IMR-90 (cell line): ENCODE data around the gene PCYOX1L. TPM values are rescaled to one million over a fixed set of nuclear protein-coding genes. Genes with fewer than 3 reads are reported as not detected.
A peak's percentile ranks its signal among the peaks of the same experiment; 100 is the strongest.

Source experiments
- ATAC-seq: fragments of 200-7000 bp; cut with Tn5 transposase; 2 replicates; pipeline ENCODE4 v1.9.1; 2020; ENCODE audit warnings: low read depth, mild to moderate bottlenecking, moderate library complexity
- BruUV-seq: library from RNA; stranded (reverse); fragments of 400-500 nt; replicated peaks from 2 replicates; lab custom pipeline; 2021; lab: Mats Ljungman, UMichigan
- CTCF ChIA-PET: fragments of 300-600 bp; formaldehyde crosslinking; extraction: SDS; loops from one replicate; lab custom pipeline; 2021; ENCODE audit warnings: antibody characterized with exemption; lab: Yijun Ruan, JAX
- POLR2A ChIA-PET: fragments of 300-600 bp; sonication (Branson Sonifier 250); formaldehyde crosslinking; loops from one replicate; lab custom pipeline; 2022; ENCODE audit warnings: antibody characterized with exemption; ENCODE audit not compliant: unreplicated experiment; lab: Charles Lee
- DNase-seq: peaks from one replicate; pipeline ENCODE4 v3.0.0; 2013
- H2AFZ ChIP-seq: replicated peaks from 2 replicates; pipeline ENCODE3; 2013; ENCODE audit warnings: low read length, mild to moderate bottlenecking; ENCODE audit not compliant: poor library complexity
- H2AK5ac ChIP-seq: 2 replicates; pipeline ENCODE4 v1.6.1; 2013; ENCODE audit warnings: low read depth, low read length, inconsistent platforms
- H2AK9ac ChIP-seq: replicated peaks from 2 replicates; pipeline ENCODE3; 2013; ENCODE audit warnings: mild to moderate bottlenecking, low read depth, low read length, moderate library complexity; ENCODE audit not compliant: poor library complexity
- H2BK120ac ChIP-seq: 2 replicates; pipeline ENCODE4 v1.6.1; 2013; ENCODE audit warnings: low read depth, low read length, inconsistent platforms
- H2BK15ac ChIP-seq: 3 replicates; pipeline ENCODE4 v1.6.1; 2013; ENCODE audit warnings: low read depth, low read length, inconsistent platforms
- H2BK20ac ChIP-seq: 2 replicates; pipeline ENCODE4 v1.6.1; 2013; ENCODE audit warnings: low read depth, mild to moderate bottlenecking, inconsistent platforms, low read length, moderate library complexity
- H2BK5ac ChIP-seq: 2 replicates; pipeline ENCODE4 v1.6.1; 2013; ENCODE audit warnings: mild to moderate bottlenecking, low read depth, low read length, inconsistent platforms; ENCODE audit not compliant: poor library complexity, severe bottlenecking
- H3K14ac ChIP-seq: replicated peaks from 2 replicates; pipeline ENCODE4 v1.6.1; 2013; ENCODE audit warnings: low read depth, low read length, inconsistent platforms
- H3K18ac ChIP-seq: 2 replicates; pipeline ENCODE4 v1.6.1; 2013; ENCODE audit warnings: low read depth, low read length, control low read depth
- H3K23ac ChIP-seq: 2 replicates; pipeline ENCODE4 v1.6.1; 2013; ENCODE audit warnings: low read depth, low read length, inconsistent platforms
- H3K27ac ChIP-seq: 2 replicates; pipeline ENCODE4 v1.5.1; 2013; ENCODE audit warnings: mild to moderate bottlenecking, control low read depth, low read length; ENCODE audit not compliant: insufficient read depth
- H3K27me3 ChIP-seq: 2 replicates; pipeline ENCODE4 v1.6.1; 2013; ENCODE audit warnings: low read length; ENCODE audit not compliant: control insufficient read depth, insufficient read depth
- H3K36me3 ChIP-seq: 2 replicates; pipeline ENCODE4 v1.6.1; 2013; ENCODE audit warnings: low read length, mixed read lengths; ENCODE audit not compliant: control insufficient read depth, insufficient read depth
- H3K4ac ChIP-seq: 2 replicates; pipeline ENCODE4 v1.6.1; 2013; ENCODE audit warnings: low read depth, low read length, inconsistent platforms
- H3K4me1 ChIP-seq: 2 replicates; pipeline ENCODE4 v1.6.1; 2013; ENCODE audit warnings: low read length, mixed read lengths; ENCODE audit not compliant: control insufficient read depth, insufficient read depth
- H3K4me2 ChIP-seq: 2 replicates; pipeline ENCODE4 v1.6.1; 2013; ENCODE audit warnings: low read depth, mild to moderate bottlenecking, control low read depth, low read length, moderate library complexity
- H3K4me3 ChIP-seq: 2 replicates; pipeline ENCODE4 v1.5.1; 2013; ENCODE audit warnings: low read depth, mild to moderate bottlenecking, control low read depth, low read length, moderate library complexity; ENCODE audit not compliant: insufficient read depth
- H3K56ac ChIP-seq: 2 replicates; pipeline ENCODE4 v1.6.1; 2013; ENCODE audit warnings: low read length, inconsistent platforms; ENCODE audit not compliant: insufficient read depth; ENCODE audit errors: extremely low read depth
- H3K79me1 ChIP-seq, 2 experiments: 2 replicates each; pipeline ENCODE4 v1.6.1; 2013; ENCODE audit warnings: low read length in 2 of 2, inconsistent platforms in 1 of 2, low read depth in 1 of 2
- H3K9ac ChIP-seq: 2 replicates; pipeline ENCODE4 v1.6.1; 2013; ENCODE audit warnings: low read depth, low read length, control low read depth
- H3K9me1 ChIP-seq: 2 replicates; pipeline ENCODE4 v1.6.1; 2013; ENCODE audit warnings: low read length, inconsistent platforms; ENCODE audit not compliant: insufficient read depth
- H3K9me3 ChIP-seq: 2 replicates; pipeline ENCODE4 v1.6.1; 2013; ENCODE audit warnings: low read length; ENCODE audit not compliant: control insufficient read depth, insufficient read depth
- H4K20me1 ChIP-seq: 2 replicates; pipeline ENCODE4 v1.6.1; 2013; ENCODE audit warnings: low read length, inconsistent platforms; ENCODE audit not compliant: insufficient read depth
- H4K5ac ChIP-seq: 2 replicates; pipeline ENCODE4 v1.6.1; 2013; ENCODE audit warnings: mild to moderate bottlenecking, low read depth, low read length, control low read depth
- H4K8ac ChIP-seq, 2 experiments: 2 replicates each; pipeline ENCODE4 v1.6.1; 2013; ENCODE audit warnings: low read depth in 2 of 2, low read length in 2 of 2, control low read depth in 1 of 2, inconsistent platforms in 1 of 2
- H4K91ac ChIP-seq: 2 replicates; pipeline ENCODE4 v1.6.1; 2013; ENCODE audit warnings: low read depth, low read length, inconsistent platforms; ENCODE audit not compliant: insufficient read depth
- MAZ ChIP-seq: IDR thresholded peaks from 2 replicates; pipeline ENCODE4 v1.6.1; 2012; ENCODE audit warnings: low read depth, mild to moderate bottlenecking, low read length, improper control_type of control experiment, moderate library complexity, borderline replicate concordance
- RAD21 ChIP-seq: IDR thresholded peaks from 2 replicates; pipeline ENCODE4 v1.6.1; 2012; ENCODE audit warnings: low read length, improper control_type of control experiment
- whole genome bisulfite sequencing, 2 experiments: methylation state at CpG; one replicate each; pipeline versions ENCODE4 v1.1.5 to v1.1.7; 2013; ENCODE audit warnings: missing lambda C conversion rate in 2 of 2; ENCODE audit not compliant: insufficient read length in 1 of 2; ENCODE audit errors: extremely low coverage in 2 of 2; 5-methylcytosine and 5-hydroxymethylcytosine counted together
- dilution Hi-C: fragments of 300-500 bp; cut with HindIII; formaldehyde crosslinking; loops from one replicate; pipeline ENCODE4 v1.14.3; 2018; ENCODE audit warnings: low sequenced_read_pairs; ENCODE audit not compliant: unreplicated experiment
- in situ Hi-C: fragments of 300-500 bp; cut with MboI; formaldehyde crosslinking; loops from 3 replicates; pipeline ENCODE4 v1.14.3; 2019; ENCODE audit warnings: low sequenced_read_pairs, inconsistent platforms, mixed read lengths
- intact Hi-C: fragments of 100-400 bp; cut with micrococcal nuclease; formaldehyde crosslinking; loops from 2 replicates; pipeline ENCODE4 v1.10.0; 2022
- polyA plus RNA-seq, 3 experiments: library from polyadenylated mRNA; depleted of rRNA; stranded (reverse); fragments of >200 nt; gene quantifications; 2 replicates each; pipeline ENCODE4 v1.2.3, GENCODE V29; 2012; ENCODE audit warnings: low replicate concordance in 1 of 3
- total RNA-seq: library from RNA; depleted of rRNA; stranded (reverse); fragments of >200 nt; gene quantifications from 2 replicates; pipeline ENCODE4 v1.2.3, GENCODE V29; 2012

PCYOX1L gene
- total and polyA plus RNA-seq, 2 of the 4 experiments (the other 2 are of a cell fraction): 7.0 to 14.3 TPM

GRCh38 chr5:149325894-149326293, 32.0 kb upstream of the PCYOX1L start:
- ChIA-PET POLR2A (no interaction called here), CTCF (interaction anchor here (1.3 kb wide), 1 partner anchor 42 kb away, joined by 3 read pairs; no protein-coding TSS in a partner anchor)
- no CpG with 5 or more reads among the region's 5 CpGs for WGBS, 2 experiments
- Histone ChIP-seq H2AK9ac (peak overlapping the region; percentile 44), H3K4ac (no peak overlapping the region), H4K91ac (peak overlapping the region; percentile 22; the same call in 1 of the 2 replicates), H3K18ac (peak overlapping the region; percentile 46; the same call in 1 of the 2 replicates), H3K9me1 (peaks cover 3% of the 10 kb centered on the region; the same call in 1 of the 2 replicates), H3K9me3 (no peaks in the 10 kb centered on the region), H3K23ac (no peak overlapping the region), H2BK15ac (no peak overlapping the region), H2AFZ (no peak overlapping the region), H3K27me3 (no peaks in the 10 kb centered on the region), H3K4me2 (no peak overlapping the region), H3K4me3 (no peak overlapping the region), H4K20me1 (no peaks in the 10 kb centered on the region), H2AK5ac (no peak overlapping the region), H3K4me1 (peaks cover 7% of the 10 kb centered on the region), H3K36me3 (no peaks in the 10 kb centered on the region), H3K14ac (0 out of 2 replicates have a peak overlapping the region, but pooled peaks have one; percentile 27), H2BK5ac (peak overlapping the region; percentile 22), H2BK120ac (peak overlapping the region; percentile 70; the same call in 1 of the 2 replicates), H3K56ac (no peak overlapping the region), H4K5ac (no peak overlapping the region), H3K9ac (no peak overlapping the region), H3K27ac (no peak overlapping the region), H2BK20ac (no peak overlapping the region; the same call in 1 of the 2 replicates), H4K8ac (peak overlapping the region in 1 of 2 experiments; percentile 63; a peak in 2 of 4 replicates), H3K79me1 (no peaks in the 10 kb centered on the region)
- no peak for TF ChIP-seq RAD21
- TF ChIP-seq MAZ: no peak
- in situ Hi-C loops (no loop called here), dilution Hi-C loops (no loop called here), intact Hi-C loops (no loop called here)
- ATAC-seq (no peak), DNase-seq (no peak)
- BruUV-seq: no TSS peak
